Kidney epithelial cell (primary cell): ENCODE measurements around the gene E2F3. TPM values are rescaled to one million over a fixed set of nuclear protein-coding genes. Genes with fewer than 3 reads are reported as not detected.

Source experiments
- DNase-seq: peaks from one replicate; pipeline ENCODE4 v3.0.0-alpha.2; 2010; ENCODE audit warnings: low read depth
- H3K27me3 ChIP-seq: 2 replicates; pipeline ENCODE4 v1.6.0; 2011; ENCODE audit warnings: low read length; ENCODE audit not compliant: control insufficient read depth, insufficient read depth
- H3K36me3 ChIP-seq: 2 replicates; pipeline ENCODE4 v1.5.1; 2011; ENCODE audit warnings: low read length; ENCODE audit not compliant: control insufficient read depth, insufficient read depth
- H3K4me3 ChIP-seq: 2 replicates; pipeline ENCODE4 v1.5.1; 2011; ENCODE audit warnings: low read depth, mild to moderate bottlenecking, control low read depth, low read length
- CTCF ChIP-seq: IDR thresholded peaks from 2 replicates; pipeline ENCODE4 v1.5.1; 2011; ENCODE audit warnings: mild to moderate bottlenecking, moderate library complexity, low read length, control low read depth, inconsistent platforms; ENCODE audit not compliant: insufficient read depth, poor library complexity, severe bottlenecking
- total RNA-seq: library from RNA; depleted of rRNA; stranded (reverse); fragments of >200 nt; gene quantifications from 2 replicates; pipeline ENCODE4 v1.2.3, GENCODE V29; 2015

E2F3 gene
- total RNA-seq, 1 donor from 2014 or later = 16.6 TPM

- no peaks in the 10 kb centered on the region for H3K36me3 ChIP-seq
Measured at GRCh38 chr6:20409427-20409971, 7.8 kb downstream of the E2F3 start.

DNA sequence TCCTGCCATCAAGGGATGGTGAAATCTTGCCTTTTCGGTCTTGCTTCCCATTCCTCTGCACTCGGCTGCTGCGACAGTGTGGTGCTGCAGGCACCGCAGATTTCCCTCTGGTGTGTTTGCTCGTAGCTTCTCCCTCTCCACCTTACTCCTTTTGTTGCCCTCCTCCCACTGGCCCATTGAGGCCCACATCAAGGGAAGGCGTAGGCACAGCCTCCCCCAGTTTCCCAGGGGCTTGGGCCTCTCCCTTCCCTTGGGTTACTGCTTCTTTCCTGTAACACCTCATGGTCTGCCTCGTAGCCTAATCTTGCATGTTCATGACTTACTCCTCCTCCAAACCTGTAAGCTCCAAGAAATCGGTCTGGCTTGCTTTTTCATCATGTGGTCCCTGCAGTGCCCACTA, 9.9 kb downstream of the E2F3 start:
- Histone ChIP-seq H3K36me3 (no peaks in the 10 kb centered on the region), H3K4me3 (no peak overlapping the region), H3K27me3 (no peaks in the 10 kb centered on the region)
- TF ChIP-seq CTCF = no peak
- no peak for DNase-seq

More at GRCh38 chr6:20409427-20409971, 7.8 kb downstream of the E2F3 start:
- Histone ChIP-seq H3K4me3 (no peak overlapping the region), H3K27me3 (no peaks in the 10 kb centered on the region)
- TF ChIP-seq CTCF = no peak
- no peak for DNase-seq

DNA sequence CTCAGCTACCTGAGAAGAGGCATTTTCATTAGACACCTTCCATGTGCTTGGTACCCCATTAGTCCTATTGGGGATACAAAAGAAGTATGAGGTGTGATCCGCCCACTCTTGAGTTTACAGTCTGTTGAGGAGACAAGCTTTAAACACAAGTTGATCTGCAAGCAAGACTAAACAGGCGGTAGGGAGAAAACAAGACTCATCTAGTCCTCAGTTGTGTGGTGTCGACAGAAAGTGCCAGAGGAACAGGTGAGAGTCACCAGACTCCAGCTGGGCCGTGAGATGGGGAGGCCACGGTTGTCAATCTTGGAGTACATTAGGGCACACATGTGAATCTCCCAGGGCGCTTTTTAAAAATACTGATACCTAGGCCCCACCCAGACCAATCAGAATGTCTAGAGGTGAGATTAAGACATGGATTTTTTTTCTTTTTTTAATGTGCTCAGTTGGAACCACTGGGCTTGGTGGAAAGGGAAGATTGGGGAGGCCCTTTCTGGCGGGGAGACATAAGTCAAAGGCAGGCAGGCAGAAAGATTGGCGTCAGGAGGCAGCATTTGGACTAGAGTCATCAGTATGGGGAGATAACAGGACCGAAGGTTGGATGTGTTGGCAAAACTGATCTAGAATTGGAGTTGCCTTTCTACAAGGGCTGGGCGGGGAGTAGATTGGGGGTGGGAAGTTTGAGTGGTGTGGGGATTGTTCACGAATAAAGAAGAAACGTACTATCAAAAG, 10.4 kb downstream of the E2F3 start:
- no peak for DNase-seq
- H3K4me3 ChIP-seq = no peak overlapping the region
- H3K27me3 ChIP-seq = no peaks in the 10 kb centered on the region
- H3K36me3 ChIP-seq = no peaks in the 10 kb centered on the region
- TF ChIP-seq CTCF = no peak

DNA sequence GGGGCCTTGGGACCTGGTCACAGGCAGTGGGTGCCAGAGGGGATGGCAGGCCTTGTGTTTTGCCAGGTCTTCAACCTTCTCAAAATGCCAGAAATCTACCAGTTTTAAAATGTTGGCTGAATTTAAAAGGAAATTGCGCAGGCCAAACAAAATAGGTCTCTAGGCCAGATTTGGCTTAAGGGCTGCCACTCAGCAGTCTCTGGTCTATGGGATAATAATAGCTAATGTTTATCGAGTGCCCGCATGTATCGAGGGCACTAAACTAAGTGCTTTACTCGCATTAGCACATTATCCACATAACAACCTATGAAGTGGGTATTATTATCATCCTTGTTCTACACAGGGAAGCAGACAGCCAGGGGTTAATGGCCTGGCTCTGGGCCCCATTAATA, 11.0 kb downstream of the E2F3 start:
- no peak for TF ChIP-seq CTCF
- Histone ChIP-seq H3K36me3 (no peaks in the 10 kb centered on the region), H3K4me3 (no peak overlapping the region), H3K27me3 (no peaks in the 10 kb centered on the region)
- DNase-seq = no peak

DNA sequence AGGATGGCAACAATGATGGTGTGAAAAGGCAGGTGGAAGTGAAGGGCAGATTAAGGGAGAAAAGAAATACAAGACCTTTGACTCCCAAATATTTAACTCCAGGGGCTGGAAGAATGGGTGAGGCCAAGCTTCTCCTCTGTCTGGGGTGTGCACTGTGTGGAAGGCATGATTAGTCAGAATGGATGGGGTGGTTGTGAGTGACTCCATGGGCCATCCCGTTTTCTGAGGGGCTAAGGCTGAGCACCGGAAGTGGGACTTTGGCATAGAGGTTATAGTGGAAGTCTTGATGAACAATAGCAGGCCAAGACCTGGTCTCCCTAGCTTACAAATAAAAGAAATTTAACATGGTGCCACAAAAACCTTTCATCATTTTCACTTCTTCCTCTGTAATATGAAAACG, 12.1 kb downstream of the E2F3 start:
- Histone ChIP-seq H3K4me3 (no peak overlapping the region), H3K27me3 (no peaks in the 10 kb centered on the region), H3K36me3 (no peaks in the 10 kb centered on the region)
- no peak for TF ChIP-seq CTCF
- DNase-seq = no peak

- DNase-seq = no peak
- Histone ChIP-seq H3K27me3 (no peaks in the 10 kb centered on the region), H3K4me3 (no peak overlapping the region), H3K36me3 (no peaks in the 10 kb centered on the region)
- no peak for TF ChIP-seq CTCF
Measured at GRCh38 chr6:20414711-20415110, 13.0 kb downstream of the E2F3 start.
